ENCODE results near the gene NXNL1.

Gene NXNL1

GRCh38 chr19:17415121-17415520, 45.6 kb downstream of the NXNL1 start:
- DNase-seq: no peak

- no peak for DNase-seq
Observed at GRCh38 chr19:17414097-17414496, 46.6 kb downstream of the NXNL1 start.

DNA sequence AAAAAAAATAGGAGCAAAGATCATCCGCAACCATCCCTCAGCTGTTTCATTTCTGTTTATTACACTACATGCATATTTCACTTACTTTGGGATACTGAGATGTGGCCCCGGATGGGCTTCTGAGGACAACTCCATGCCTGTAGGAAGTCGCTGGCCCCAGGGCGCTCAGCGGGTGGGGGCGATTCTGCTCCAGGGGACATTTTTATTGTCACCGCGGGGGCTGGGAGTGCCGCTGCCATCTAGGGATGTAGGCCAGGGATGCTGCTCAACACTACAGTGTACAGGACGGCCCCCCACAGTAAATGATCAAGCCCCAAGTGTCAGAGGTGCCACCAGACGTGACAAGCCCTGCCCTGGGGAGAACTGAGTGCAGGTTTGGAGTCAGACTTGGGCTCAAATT, 48.9 kb downstream of the NXNL1 start:
- no peak for DNase-seq

- DNase-seq: no peak
Observed at GRCh38 chr19:17409990-17410389, 50.7 kb downstream of the NXNL1 start.

- DNase-seq: no peak
Observed at GRCh38 chr19:17406887-17407196, 53.9 kb downstream of the NXNL1 start.

DNA sequence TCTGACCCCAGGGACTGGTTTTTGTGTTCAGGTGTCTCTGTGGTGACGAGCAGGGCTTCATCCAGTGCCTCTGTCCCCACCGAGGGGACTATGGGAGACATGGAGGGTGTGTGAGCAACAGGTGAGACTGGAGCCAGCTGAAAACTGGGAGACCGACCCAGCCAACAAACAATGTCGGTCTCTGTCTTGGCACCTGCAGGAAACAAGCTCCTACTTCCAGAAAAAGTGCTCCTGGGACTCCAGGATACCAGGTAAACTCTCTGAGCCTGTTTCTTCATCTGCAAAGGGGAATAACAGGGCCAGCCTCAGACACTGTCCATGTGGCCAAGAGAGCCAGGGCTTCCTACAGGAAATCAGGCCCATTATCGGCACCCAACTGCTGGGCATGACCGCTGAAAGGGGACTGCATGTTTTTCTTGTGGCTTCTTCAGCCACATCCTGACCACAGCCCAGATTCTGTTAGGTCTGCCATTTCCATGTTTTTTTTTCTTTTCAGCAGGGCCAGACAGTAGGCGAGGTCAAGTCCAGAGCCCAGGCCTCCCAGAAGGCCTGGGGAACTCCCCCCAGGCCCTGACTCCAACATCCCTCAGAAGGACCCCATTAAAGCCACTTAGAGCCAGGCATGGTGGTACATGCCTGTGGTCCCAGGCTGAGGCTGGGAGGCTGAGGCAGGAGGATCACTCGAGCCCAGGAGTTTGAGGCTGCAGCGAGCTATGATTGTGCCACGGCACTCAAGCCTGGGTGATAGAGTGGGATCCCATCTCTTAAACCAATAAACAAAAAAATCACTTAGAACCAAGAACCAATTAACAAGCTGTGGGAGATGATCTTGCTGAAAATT, 54.5 kb downstream of the NXNL1 start:
- DNase-seq: no peak

All from NCI-H748 treated with DMSO at 0.1 percent for 48 hours (cell line).